GM12875 (cell line): Measurements from ENCODE around the gene RBP2.
A peak's percentile ranks its signal among the peaks of the same experiment; 100 is the strongest.

Source experiments
- H3K4me3 ChIP-seq: one replicate; pipeline ENCODE4 v1.5.1; 2011; ENCODE audit warnings: low read depth, low read length, control low read depth
- CTCF ChIP-seq: IDR thresholded peaks from 2 replicates; pipeline ENCODE4 v1.5.1; 2011; ENCODE audit warnings: low read depth, mild to moderate bottlenecking, control low read depth, inconsistent platforms, low read length, moderate library complexity, borderline replicate concordance; ENCODE audit not compliant: insufficient read depth

Gene RBP2

GRCh38 chr3:139434228-139434627 lies 42.1 kb downstream of the RBP2 start:
- TF ChIP-seq CTCF, result no peak
- H3K4me3 ChIP-seq, result no peak overlapping the region

- no peak for TF ChIP-seq CTCF
- H3K4me3 ChIP-seq, result no peak overlapping the region
These were observed 43.2 kb downstream of the RBP2 start for GRCh38 chr3:139433089-139433488.

- H3K4me3 ChIP-seq, result no peak overlapping the region
- no peak for TF ChIP-seq CTCF
These were observed 45.8 kb downstream of the RBP2 start for GRCh38 chr3:139430493-139430892.

GRCh38 chr3:139427283-139428060 lies 48.8 kb downstream of the RBP2 start:
- TF ChIP-seq CTCF, result peak; percentile 58; the same call in 1 of the 2 replicates
- no peak overlapping the region for H3K4me3 ChIP-seq

- no peak for TF ChIP-seq CTCF
These were observed 50.4 kb downstream of the RBP2 start for GRCh38 chr3:139425745-139426400.

GRCh38 chr3:139423232-139423631 lies 53.1 kb downstream of the RBP2 start:
- no peak for TF ChIP-seq CTCF
- H3K4me3 ChIP-seq, result no peak overlapping the region

More at GRCh38 chr3:139425745-139426400, 50.4 kb downstream of the RBP2 start:
- H3K4me3 ChIP-seq, result no peak overlapping the region

- no peak for TF ChIP-seq CTCF
- no peak overlapping the region for H3K4me3 ChIP-seq
These were observed 54.9 kb downstream of the RBP2 start for GRCh38 chr3:139421460-139421859.
